NK-92 treated with Interleukin-12 subunit alpha and Interleukin-12 subunit beta, amount 100 ng/mL, for 24 hours (cell line): ENCODE data around the gene DRAXIN.
A peak's percentile ranks its signal among the peaks of the same experiment; 100 is the strongest.
"Not testable (repeated sequence)": the region's sequence is repeated elsewhere in the genome, so short reads cannot be mapped to it uniquely, and the experiment has no call there.

Experiments
- DNase-seq: peaks from one replicate; lab custom pipeline; 2025; lab: John Stamatoyannopoulos, UW

DRAXIN gene

GRCh38 chr1:11691302-11691914 lies at the start of gene DRAXIN:
DRAXIN (plus strand) TSS chr1:11691710; CDS start chr1:11706259, 14,549 bp downstream.
- no peak for DNase-seq

- no peak for DNase-seq
Measured at GRCh38 chr1:11641776-11642305, 49.7 kb upstream of the DRAXIN start.

- DNase-seq, result not testable (repeated sequence)
Measured at GRCh38 chr1:11642418-11643017, 49.0 kb upstream of the DRAXIN start.

- DNase-seq, result no peak
Measured at GRCh38 chr1:11643782-11644181, 47.7 kb upstream of the DRAXIN start.

DNA sequence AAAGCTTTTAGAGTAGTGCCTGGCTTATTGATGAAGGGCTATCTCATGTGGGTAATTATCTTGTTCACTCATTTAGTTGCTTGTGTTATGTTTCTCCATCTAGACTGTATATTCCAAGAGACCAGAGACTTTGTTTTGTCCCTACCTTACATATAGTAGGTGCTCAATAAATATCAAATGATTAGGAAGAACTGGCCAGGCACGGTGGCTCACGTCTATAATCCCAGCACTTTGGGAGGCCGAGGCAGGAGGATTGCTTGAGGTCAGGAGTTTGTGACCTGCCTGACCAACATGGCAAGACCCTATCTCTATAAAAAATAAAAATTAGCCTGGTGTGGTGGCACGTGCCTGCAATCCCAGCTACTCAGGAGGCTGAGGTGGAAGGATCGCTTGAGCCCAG lies 46.2 kb upstream of the DRAXIN start:
- no peak for DNase-seq

GRCh38 chr1:11645670-11646265 lies 45.7 kb upstream of the DRAXIN start:
- peak; percentile 60 for DNase-seq

DNA sequence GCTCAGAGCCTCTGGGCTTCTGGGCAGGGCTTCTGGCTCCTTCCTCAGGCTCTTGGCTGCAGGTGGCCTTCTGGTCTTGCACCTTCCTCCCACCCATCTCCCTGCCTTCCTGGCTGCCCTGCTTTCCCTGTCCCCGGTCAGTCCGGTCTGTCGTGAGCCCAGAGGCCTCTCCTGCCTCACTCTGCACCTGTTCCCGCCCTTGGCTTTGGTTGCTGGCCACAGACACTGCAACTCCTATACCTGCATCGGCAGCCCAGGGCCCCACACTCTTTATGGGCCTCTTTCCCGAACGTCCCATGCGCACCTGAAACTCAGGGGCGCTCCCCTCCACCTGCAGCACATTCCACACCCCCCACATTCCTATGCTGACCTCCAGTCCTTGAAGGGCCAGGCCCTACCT lies 45.2 kb upstream of the DRAXIN start:
- DNase-seq, result no peak

GRCh38 chr1:11647333-11647732 lies 44.2 kb upstream of the DRAXIN start:
- no peak for DNase-seq

DNA sequence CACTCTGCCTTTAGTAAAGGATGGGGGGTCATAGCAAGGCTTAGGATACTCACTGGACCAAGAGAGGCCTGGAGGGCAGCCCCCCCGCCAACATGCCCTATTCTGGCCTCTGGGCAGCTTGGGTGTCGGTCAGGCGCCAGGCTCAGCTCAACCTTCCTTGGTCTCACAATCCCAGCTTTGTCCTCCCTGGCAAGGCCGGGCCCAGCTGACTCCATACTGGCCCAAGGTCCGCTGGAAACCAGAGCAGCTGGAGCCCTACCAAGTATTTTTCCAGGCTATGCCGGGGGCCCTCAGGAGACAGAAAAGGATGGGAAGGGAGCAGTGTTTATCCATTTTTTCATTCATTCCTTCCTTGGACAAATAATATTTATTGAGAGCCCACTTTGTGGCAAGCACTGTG lies 43.5 kb upstream of the DRAXIN start:
- DNase-seq, result no peak

- no peak for DNase-seq
Measured at GRCh38 chr1:11648732-11649158, 42.8 kb upstream of the DRAXIN start.

GRCh38 chr1:11649237-11649623 lies 42.3 kb upstream of the DRAXIN start:
- no peak for DNase-seq

GRCh38 chr1:11649624-11650330 lies 41.7 kb upstream of the DRAXIN start:
- DNase-seq, result no peak

GRCh38 chr1:11650331-11650991 lies 41.0 kb upstream of the DRAXIN start:
- peak; percentile 97 for DNase-seq

GRCh38 chr1:11651017-11651416 lies 40.5 kb upstream of the DRAXIN start:
- no peak for DNase-seq

DNA sequence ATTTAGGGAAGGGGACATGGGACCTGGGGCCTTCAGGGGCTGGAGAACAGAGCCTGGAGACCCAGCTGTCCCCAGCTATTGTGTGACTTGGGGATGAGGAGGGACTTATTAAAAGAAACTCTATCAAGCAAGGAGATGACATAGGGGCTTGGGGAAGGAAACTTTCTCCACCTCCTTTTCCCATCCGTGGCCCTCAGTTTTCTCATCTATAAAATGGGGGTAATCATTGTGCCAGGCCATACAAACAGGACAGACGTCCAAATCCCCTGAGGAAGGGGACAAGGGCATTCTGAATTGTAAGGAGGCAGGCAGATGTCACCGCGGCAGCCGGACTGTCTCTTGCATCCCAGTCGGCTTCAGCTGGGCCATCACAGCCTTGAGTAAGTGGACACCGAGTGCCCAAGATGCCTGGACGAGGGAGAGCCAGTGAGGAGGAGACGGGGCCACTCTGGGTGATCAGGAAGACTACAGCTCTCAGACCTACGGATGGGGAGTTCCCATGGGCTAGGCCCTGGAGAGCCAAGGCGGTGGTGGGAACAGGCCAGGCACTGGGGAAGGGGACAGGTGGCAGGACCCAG lies 39.2 kb upstream of the DRAXIN start:
- DNase-seq, result no peak

GRCh38 chr1:11653101-11653860 lies 38.2 kb upstream of the DRAXIN start:
- DNase-seq, result no peak

DNA sequence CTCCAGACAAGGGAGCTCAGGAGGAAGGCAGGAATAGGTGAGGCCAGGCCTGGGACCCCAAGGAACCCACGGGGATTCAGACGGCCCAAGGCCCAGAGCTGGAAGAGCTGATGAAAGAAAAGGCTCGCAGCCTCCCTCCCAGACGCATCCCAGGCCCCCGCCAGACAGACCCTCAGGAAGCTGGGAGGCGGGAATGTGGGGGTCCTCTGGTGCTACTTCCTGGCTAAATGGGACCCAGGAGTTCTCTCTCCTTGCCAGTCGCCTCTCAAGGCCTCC lies 37.7 kb upstream of the DRAXIN start:
- no peak for DNase-seq

GRCh38 chr1:11654137-11654938 lies 37.2 kb upstream of the DRAXIN start, which contains the start of the genes FBXO2 and FBXO44:
FBXO2 (minus strand) TSS chr1:11654429; CDS start chr1:11654340, 89 bp downstream.
FBXO44 (plus strand) TSS chr1:11654877; CDS start chr1:11655836, 959 bp downstream.
- DNase-seq, result no peak

DNA sequence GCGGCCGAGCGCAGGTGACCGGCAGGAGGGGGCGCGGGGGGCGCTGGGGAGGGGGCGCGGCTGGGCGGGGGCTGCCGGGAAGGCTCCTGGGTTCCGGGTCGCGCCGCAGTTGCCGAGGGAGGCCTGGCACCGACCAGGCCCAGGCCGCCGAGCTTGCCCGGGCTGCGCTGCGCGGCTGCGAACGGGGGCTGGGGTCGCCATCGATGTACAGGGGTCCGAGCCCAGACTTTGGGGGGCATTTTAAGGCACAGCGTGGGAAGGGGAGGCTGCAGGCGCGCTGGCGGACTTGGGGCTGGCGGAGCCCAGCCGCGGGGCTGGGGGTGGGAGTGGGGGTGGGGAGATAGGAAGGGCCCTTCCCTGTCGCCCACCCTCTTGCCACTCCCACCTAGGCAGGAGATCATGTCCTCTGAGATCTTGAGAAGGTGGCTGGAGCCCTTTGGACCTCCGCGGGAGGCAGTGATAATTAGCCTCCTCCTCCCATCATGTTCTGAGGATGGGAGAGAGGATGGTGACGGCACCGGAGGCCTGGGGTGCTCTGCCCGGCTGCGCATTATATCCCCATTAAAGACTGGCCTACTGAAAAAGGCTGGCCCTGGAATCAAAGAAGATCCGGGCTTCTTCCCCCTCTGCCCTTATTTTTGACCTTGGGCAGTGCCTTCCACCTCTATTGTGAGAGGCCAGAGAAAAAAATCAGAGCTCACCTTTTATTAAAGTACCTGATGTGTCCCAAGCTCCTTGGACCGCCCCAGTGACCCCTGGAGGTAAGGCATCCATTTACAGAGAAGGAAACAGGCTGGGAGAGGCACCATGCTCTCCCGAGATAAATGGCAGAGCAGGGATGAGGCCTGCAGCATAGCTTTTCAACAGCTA lies 36.3 kb upstream of the DRAXIN start:
- DNase-seq, result no peak
